ENCODE measurements around the gene PAWR. TPM values are rescaled to one million over a fixed set of nuclear protein-coding genes. Genes with fewer than 3 reads are reported as not detected.

PAWR gene
- total and polyA plus RNA-seq, 9 of the 15 experiments (the other 6 are each of a cell fraction or from before 2014, with no cell fraction given) = 0.82 TPM; not detected in 8

- TF ChIP-seq ZBTB34 (CRISPR knock-in tag; IDR thresholded peaks at IDR 0.05) = no peak
These were observed 116.9 kb downstream of the PAWR start (continued) for GRCh38 chr12:79573820-79574219.

GRCh38 chr12:79569679-79570078, 121.1 kb downstream of the PAWR start:
- no peak overlapping the region for H3K9ac ChIP-seq (ENCODE audit: insufficient read depth in 1 of 2, low read depth in 2 of 2, low read length in 2 of 2)
- ATAC-seq (no peak), DNase-seq (ENCODE audit: extremely low read depth in 1 of 4, low spot score in 3 of 4) (no peak), FAIRE-seq (no peak)
- no peaks in the 10 kb centered on the region for H3K9me1 ChIP-seq (ENCODE audit: control insufficient read depth, insufficient read depth, low read length)
- ChIA-PET CTCF (ENCODE audit: low intra/inter-chr PET ratio) (no interaction called here), POLR2A (no interaction called here)
- H3K27ac ChIP-seq (ENCODE audit: extremely low read depth, low read depth, low read length) = no peak overlapping the region
- no peak overlapping the region for H3K4me2 ChIP-seq (ENCODE audit: insufficient read depth, low read length)
- no peaks in the 10 kb centered on the region for H3K36me3 ChIP-seq (ENCODE audit: control insufficient read depth, insufficient read depth, low read length)
- in situ Hi-C loops (cut with MboI) (no loop called here), intact Hi-C loops (cut with micrococcal nuclease) (no loop called here)
- H4K20me1 ChIP-seq (replicated peaks; ENCODE audit: control insufficient read depth, insufficient read depth, low read length) = no peaks in the 10 kb centered on the region
- H3K27me3 ChIP-seq (ENCODE audit: control insufficient read depth in 2 of 2, insufficient read depth in 2 of 2, low read length in 2 of 2) = no peaks in the 10 kb centered on the region
- TF ChIP-seq ZNF431 (CRISPR knock-in tag; IDR thresholded peaks at IDR 0.05) (no peak), ZBTB8A (IDR thresholded peaks at IDR 0.05; ENCODE audit: partially characterized antibody) (no peak), ZNF311 (CRISPR knock-in tag; IDR thresholded peaks at IDR 0.05) (no peak)
- no peaks in the 10 kb centered on the region for H3K4me1 ChIP-seq (replicated peaks in 1 of 2; ENCODE audit: control insufficient read depth in 2 of 2, insufficient read depth in 2 of 2, low read length in 2 of 2)
- no peaks in the 10 kb centered on the region for H3K9me3 ChIP-seq (replicated peaks; ENCODE audit: control insufficient read depth, insufficient read depth, low read depth, low read length)
- no TSS peak for BruUV-seq (replicated peaks)
- 5% methylated on average over 3 of the region's 3 CpGs for WGBS (ENCODE audit: insufficient coverage, low coverage, missing lambda C conversion rate)
- H2AFZ ChIP-seq (ENCODE audit: low read depth, low read length) = no peak overlapping the region
- H3K79me2 ChIP-seq (ENCODE audit: control insufficient read depth, insufficient read depth, low read length) = no peaks in the 10 kb centered on the region
- H3K4me3 ChIP-seq = no peak overlapping the region

Measured in K562 (cell line).